ENCODE results near the gene STK32B. TPM values are rescaled to one million over a fixed set of nuclear protein-coding genes. Genes with fewer than 3 reads are reported as not detected.

STK32B gene
- total RNA-seq, 4 donors from 2014 or later: 0.46 to 0.68 (median 0.49) TPM; not detected in 1

- H3K4me1 ChIP-seq: no peaks in the 10 kb centered on the region
- in situ Hi-C loops (cut with MboI; ENCODE audit: low sequenced_read_pairs in 4 of 4) (no loop called here), intact Hi-C loops (cut with DNase I; ENCODE audit: low total_unique reads) (no loop called here)
- no peak for ATAC-seq
- no peaks in the 10 kb centered on the region for H3K27me3 ChIP-seq
- no peaks in the 10 kb centered on the region for H3K36me3 ChIP-seq
- DNase-seq: no peak
- no peaks in the 10 kb centered on the region for H3K9me3 ChIP-seq
- H3K27ac ChIP-seq: no peak overlapping the region
- H3K4me3 ChIP-seq: no peak overlapping the region
- TF ChIP-seq POLR2A (IDR thresholded peaks at IDR 0.05) (no peak), CTCF (IDR thresholded peaks at IDR 0.05 in 4 of 5, conservative IDR thresholded peaks at IDR 0.05 in 1 of 5) (no peak)
Observed at GRCh38 chr4:5340991-5341451, 289.7 kb downstream of the STK32B start.

- no peak overlapping the region for H3K4me3 ChIP-seq
- intact Hi-C loops (cut with DNase I; ENCODE audit: low total_unique reads): no loop called here
Observed at GRCh38 chr4:5341526-5341925, 290.2 kb downstream of the STK32B start.

GRCh38 chr4:5355846-5356245 is 304.6 kb downstream of the STK32B start:
- in situ Hi-C loops (cut with MboI; ENCODE audit: low sequenced_read_pairs in 4 of 4): loop anchor here in 1 of 4 donors (25.0 kb wide), 1 partner anchor 94 kb away; no protein-coding TSS in a partner anchor

More at GRCh38 chr4:5341526-5341925, 290.2 kb downstream of the STK32B start:
- ATAC-seq: no peak
- Histone ChIP-seq H3K4me1 (no peaks in the 10 kb centered on the region), H3K9me3 (no peaks in the 10 kb centered on the region), H3K27me3 (no peaks in the 10 kb centered on the region), H3K36me3 (no peaks in the 10 kb centered on the region), H3K27ac (no peak overlapping the region)
- TF ChIP-seq POLR2A (IDR thresholded peaks at IDR 0.05) (no peak), CTCF (IDR thresholded peaks at IDR 0.05 in 4 of 5, conservative IDR thresholded peaks at IDR 0.05 in 1 of 5) (no peak)
- in situ Hi-C loops (cut with MboI; ENCODE audit: low sequenced_read_pairs in 4 of 4): no loop called here
- DNase-seq: no peak

GRCh38 chr4:5357870-5358269 is 306.6 kb downstream of the STK32B start:
- H3K27me3 ChIP-seq: no peaks in the 10 kb centered on the region
- DNase-seq (no peak), ATAC-seq (no peak)
- intact Hi-C loops (cut with DNase I; ENCODE audit: low total_unique reads): no loop called here
- in situ Hi-C loops (cut with MboI; ENCODE audit: low sequenced_read_pairs in 4 of 4): loop anchor here in 1 of 4 donors (25.0 kb wide), 1 partner anchor 96 kb away; no protein-coding TSS in a partner anchor
- TF ChIP-seq CTCF (IDR thresholded peaks at IDR 0.05 in 4 of 5, conservative IDR thresholded peaks at IDR 0.05 in 1 of 5) (no peak), POLR2A (IDR thresholded peaks at IDR 0.05) (no peak)
- H3K27ac ChIP-seq: no peak overlapping the region
- H3K4me1 ChIP-seq: no peaks in the 10 kb centered on the region
- no peaks in the 10 kb centered on the region for H3K36me3 ChIP-seq
- H3K9me3 ChIP-seq: no peaks in the 10 kb centered on the region
- H3K4me3 ChIP-seq: no peak overlapping the region

More at GRCh38 chr4:5355846-5356245, 304.6 kb downstream of the STK32B start:
- H3K4me3 ChIP-seq: no peak overlapping the region
- H3K36me3 ChIP-seq: no peaks in the 10 kb centered on the region
- DNase-seq: no peak
- intact Hi-C loops (cut with DNase I; ENCODE audit: low total_unique reads): no loop called here
- H3K27ac ChIP-seq: no peak overlapping the region
- no peaks in the 10 kb centered on the region for H3K9me3 ChIP-seq
- TF ChIP-seq POLR2A (IDR thresholded peaks at IDR 0.05) (no peak), CTCF (IDR thresholded peaks at IDR 0.05 in 4 of 5, conservative IDR thresholded peaks at IDR 0.05 in 1 of 5) (no peak)
- no peak for ATAC-seq
- no peaks in the 10 kb centered on the region for H3K27me3 ChIP-seq
- H3K4me1 ChIP-seq: no peaks in the 10 kb centered on the region

- in situ Hi-C loops (cut with MboI; ENCODE audit: low sequenced_read_pairs in 4 of 4): loop anchor here in 1 of 4 donors (25.0 kb wide), 1 partner anchor 100 kb away; no protein-coding TSS in a partner anchor
- TF ChIP-seq CTCF (IDR thresholded peaks at IDR 0.05 in 4 of 5, conservative IDR thresholded peaks at IDR 0.05 in 1 of 5) (no peak), POLR2A (IDR thresholded peaks at IDR 0.05) (no peak)
- Histone ChIP-seq H3K27me3 (no peaks in the 10 kb centered on the region), H3K36me3 (no peaks in the 10 kb centered on the region), H3K4me1 (no peaks in the 10 kb centered on the region), H3K4me3 (no peak overlapping the region), H3K27ac (no peak overlapping the region), H3K9me3 (no peaks in the 10 kb centered on the region)
- DNase-seq: no peak
- intact Hi-C loops (cut with DNase I; ENCODE audit: low total_unique reads): no loop called here
- ATAC-seq: no peak
Observed at GRCh38 chr4:5361968-5362367, 310.7 kb downstream of the STK32B start.

Measured in gastrocnemius medialis (tissue), 4 donors.